ENCODE data around the gene MAGOHB. TPM values are rescaled to one million over a fixed set of nuclear protein-coding genes. Genes with fewer than 3 reads are reported as not detected.

Gene MAGOHB
- total RNA-seq, 1 experiment from 2014 or later: 91.4 TPM

DNA sequence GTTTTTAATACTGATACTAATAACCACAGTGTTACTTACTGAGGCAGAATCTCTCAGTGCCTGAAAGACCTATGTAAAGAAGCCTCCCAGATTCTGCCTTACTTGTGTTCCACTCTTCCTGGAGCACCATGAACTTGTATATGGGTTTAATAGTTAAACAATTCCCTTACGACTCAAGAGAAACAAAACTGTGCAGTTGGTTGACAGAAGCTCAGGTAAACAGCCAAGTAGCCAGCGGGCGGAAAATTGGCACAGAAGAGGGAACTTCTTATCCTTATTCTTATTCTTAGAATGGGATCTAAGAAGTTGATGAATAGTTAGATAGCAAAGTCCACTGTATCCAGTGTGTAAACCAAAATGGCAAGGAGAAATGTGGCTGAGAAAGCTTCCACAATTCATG, 22.7 kb upstream of the MAGOHB start:
- Histone ChIP-seq H2AFZ (no peak overlapping the region; the same call in 1 of the 2 replicates), H3K4me3 (no peak overlapping the region; the same call in 1 of the 2 replicates), H3K9me3 (ENCODE audit: insufficient read depth, low read depth) (no peaks in the 10 kb centered on the region), H3K36me3 (ENCODE audit: low read depth) (no peaks in the 10 kb centered on the region), H3K9me2 (ENCODE audit: insufficient read depth) (no peaks in the 10 kb centered on the region), H4K20me1 (ENCODE audit: insufficient read depth) (no peaks in the 10 kb centered on the region), H3K79me2 (ENCODE audit: low read depth) (no peaks in the 10 kb centered on the region), H3F3A (ENCODE audit: insufficient read depth, low read depth) (peaks cover 17% of the 10 kb centered on the region; the same call in 1 of the 2 replicates), H3K4me1 (replicated peaks; ENCODE audit: insufficient read depth) (peaks cover 36% of the 10 kb centered on the region), H3K27me3 (ENCODE audit: insufficient read depth, low read depth) (no peaks in the 10 kb centered on the region), H3K27ac (peak overlapping the region; percentile 35), H3K4me2 (peak overlapping the region; percentile 52)
- TF ChIP-seq, protein P1, sequence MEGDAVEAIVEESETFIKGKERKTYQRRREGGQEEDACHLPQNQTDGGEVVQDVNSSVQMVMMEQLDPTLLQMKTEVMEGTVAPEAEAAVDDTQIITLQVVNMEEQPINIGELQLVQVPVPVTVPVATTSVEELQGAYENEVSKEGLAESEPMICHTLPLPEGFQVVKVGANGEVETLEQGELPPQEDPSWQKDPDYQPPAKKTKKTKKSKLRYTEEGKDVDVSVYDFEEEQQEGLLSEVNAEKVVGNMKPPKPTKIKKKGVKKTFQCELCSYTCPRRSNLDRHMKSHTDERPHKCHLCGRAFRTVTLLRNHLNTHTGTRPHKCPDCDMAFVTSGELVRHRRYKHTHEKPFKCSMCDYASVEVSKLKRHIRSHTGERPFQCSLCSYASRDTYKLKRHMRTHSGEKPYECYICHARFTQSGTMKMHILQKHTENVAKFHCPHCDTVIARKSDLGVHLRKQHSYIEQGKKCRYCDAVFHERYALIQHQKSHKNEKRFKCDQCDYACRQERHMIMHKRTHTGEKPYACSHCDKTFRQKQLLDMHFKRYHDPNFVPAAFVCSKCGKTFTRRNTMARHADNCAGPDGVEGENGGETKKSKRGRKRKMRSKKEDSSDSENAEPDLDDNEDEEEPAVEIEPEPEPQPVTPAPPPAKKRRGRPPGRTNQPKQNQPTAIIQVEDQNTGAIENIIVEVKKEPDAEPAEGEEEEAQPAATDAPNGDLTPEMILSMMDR (conservative IDR thresholded peaks at IDR 0.05): no peak
- CTCF ChIA-PET: no interaction called here
- DNase-seq: no peak
- no TSS peak for BruUV-seq (replicated peaks)
- POLR2A ChIA-PET (ENCODE audit: unreplicated experiment): interaction anchor here (0.6 kb wide), 2 partner anchors 11 to 89 kb away, joined by 3 to 14 read pairs; no protein-coding TSS in a partner anchor
- intact Hi-C loops (cut with micrococcal nuclease; ENCODE audit: unreplicated experiment): no loop called here

DNA sequence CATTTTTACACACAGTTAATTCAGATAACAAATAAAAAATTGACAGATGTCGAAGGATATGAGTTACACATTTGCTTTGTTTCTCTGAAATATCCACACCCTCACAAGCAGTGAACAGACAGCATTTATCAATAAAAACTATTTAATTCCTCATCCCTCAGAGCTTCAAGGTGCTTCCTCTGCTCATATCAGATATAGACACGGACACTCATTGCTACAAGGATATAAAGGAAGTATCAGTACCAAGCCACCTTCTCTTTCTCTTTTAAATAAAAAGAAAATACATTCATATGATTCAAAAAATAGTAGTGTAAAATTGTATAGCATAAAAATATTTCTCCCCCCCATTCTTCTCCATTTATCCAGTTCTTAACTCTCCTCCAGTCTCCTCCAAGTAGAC, 21.9 kb upstream of the MAGOHB start:
- Histone ChIP-seq H3K9me2 (ENCODE audit: insufficient read depth) (no peaks in the 10 kb centered on the region), H2AFZ (no peak overlapping the region), H3K36me3 (ENCODE audit: low read depth) (no peaks in the 10 kb centered on the region), H3K79me2 (ENCODE audit: low read depth) (no peaks in the 10 kb centered on the region), H3K4me2 (peak overlapping the region; percentile 53), H3K27ac (peak overlapping the region; percentile 35), H3F3A (ENCODE audit: insufficient read depth, low read depth) (peaks cover 17% of the 10 kb centered on the region; the same call in 1 of the 2 replicates), H4K20me1 (ENCODE audit: insufficient read depth) (no peaks in the 10 kb centered on the region), H3K4me1 (replicated peaks; ENCODE audit: insufficient read depth) (peaks cover 36% of the 10 kb centered on the region), H3K27me3 (ENCODE audit: insufficient read depth, low read depth) (no peaks in the 10 kb centered on the region), H3K9me3 (ENCODE audit: insufficient read depth, low read depth) (no peaks in the 10 kb centered on the region), H3K4me3 (no peak overlapping the region)
- POLR2A ChIA-PET (ENCODE audit: unreplicated experiment): interaction anchor here (0.6 kb wide), 1 partner anchor 23 kb away, joined by 3 read pairs; no protein-coding TSS in a partner anchor
- intact Hi-C loops (cut with micrococcal nuclease; ENCODE audit: unreplicated experiment): no loop called here
- TF ChIP-seq, protein P1 (conservative IDR thresholded peaks at IDR 0.05): no peak
- no peak for TF ChIP-seq EZH2 (IDR thresholded peaks at IDR 0.05; ENCODE audit: low read depth)
- CTCF ChIA-PET: no interaction called here
- no peak for DNase-seq
- BruUV-seq (replicated peaks): no TSS peak

DNA sequence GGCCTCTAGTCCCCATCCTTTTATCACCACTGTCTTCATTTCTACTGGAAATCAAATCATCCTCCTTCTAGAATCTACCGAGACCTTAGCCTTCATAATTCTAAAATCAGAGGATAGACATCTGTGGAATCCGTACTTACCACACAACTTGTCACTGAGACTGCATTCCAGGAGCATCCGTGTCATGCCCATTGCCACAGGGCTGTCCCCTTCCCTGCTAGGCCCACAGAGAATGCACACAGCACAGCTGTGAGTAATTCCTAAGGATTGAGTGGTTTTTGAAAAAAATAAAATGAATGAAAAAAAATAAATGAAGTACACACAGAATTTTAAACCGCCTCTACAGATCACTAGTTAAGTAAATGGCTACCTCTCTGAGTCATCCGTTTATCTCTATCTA, 21.0 kb upstream of the MAGOHB start:
- H3K9me3 ChIP-seq (ENCODE audit: insufficient read depth, low read depth): no peaks in the 10 kb centered on the region
- no peaks in the 10 kb centered on the region for H3K27me3 ChIP-seq (ENCODE audit: insufficient read depth, low read depth)
- H3K4me1 ChIP-seq (replicated peaks; ENCODE audit: insufficient read depth): peaks cover 36% of the 10 kb centered on the region
- peak overlapping the region; percentile 53 for H3K4me2 ChIP-seq
- H4K20me1 ChIP-seq (ENCODE audit: insufficient read depth): no peaks in the 10 kb centered on the region
- no peak overlapping the region for H3K4me3 ChIP-seq
- CTCF ChIA-PET: interaction anchor here (0.6 kb wide), 1 partner anchor 15 kb away, joined by 4 read pairs; no protein-coding TSS in a partner anchor
- intact Hi-C loops (cut with micrococcal nuclease; ENCODE audit: unreplicated experiment): loop anchor here (1.0 kb wide), 3 partner anchors 16 to 40 kb away; partner anchors contain the start of genes MAGOHB and STYK1
- H3K79me2 ChIP-seq (ENCODE audit: low read depth): no peaks in the 10 kb centered on the region
- BruUV-seq (replicated peaks): no TSS peak
- H3K27ac ChIP-seq: peak overlapping the region; percentile 35
- peak; percentile 86 to 89 for DNase-seq
- no peaks in the 10 kb centered on the region for H3K9me2 ChIP-seq (ENCODE audit: insufficient read depth)
- no peaks in the 10 kb centered on the region for H3K36me3 ChIP-seq (ENCODE audit: low read depth)
- no peak overlapping the region for H2AFZ ChIP-seq
- peaks cover 17% of the 10 kb centered on the region; the same call in 1 of the 2 replicates for H3F3A ChIP-seq (ENCODE audit: insufficient read depth, low read depth)
- POLR2A ChIA-PET (ENCODE audit: unreplicated experiment): interaction anchor here (0.6 kb wide), 3 partner anchors 22 to 295 kb away, joined by 3 read pairs; no protein-coding TSS in a partner anchor
- TF ChIP-seq, protein P1 (conservative IDR thresholded peaks at IDR 0.05): no peak
- TF ChIP-seq EZH2 (IDR thresholded peaks at IDR 0.05; ENCODE audit: low read depth): no peak

Measured in PC-9 (cell line).